ENCODE results near the gene IKZF5. TPM values are rescaled to one million over a fixed set of nuclear protein-coding genes. Genes with fewer than 3 reads are reported as not detected.

Gene IKZF5
- total RNA-seq, 2 donors from 2014 or later: 5.0 to 7.9 TPM

DNA sequence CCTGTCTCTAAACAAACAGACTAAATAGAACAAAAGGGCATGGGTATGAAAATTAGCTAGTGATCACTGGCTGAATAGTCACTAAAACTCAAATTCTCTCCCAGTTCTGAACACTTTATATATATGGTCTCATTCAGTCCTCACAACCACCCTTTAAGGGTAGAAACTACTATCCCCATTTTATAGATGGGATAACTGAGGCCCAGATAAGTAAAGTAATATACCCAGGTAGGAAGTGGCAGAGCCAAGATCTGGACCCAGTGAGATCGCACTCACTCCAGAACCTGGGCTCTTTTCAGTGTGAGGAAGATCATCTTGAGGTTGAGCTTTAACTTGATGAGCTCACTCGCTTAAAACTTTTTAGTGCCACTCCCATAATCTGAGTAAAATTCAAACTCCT, 23.9 kb downstream of the IKZF5 start:
- TF ChIP-seq, protein P1, sequence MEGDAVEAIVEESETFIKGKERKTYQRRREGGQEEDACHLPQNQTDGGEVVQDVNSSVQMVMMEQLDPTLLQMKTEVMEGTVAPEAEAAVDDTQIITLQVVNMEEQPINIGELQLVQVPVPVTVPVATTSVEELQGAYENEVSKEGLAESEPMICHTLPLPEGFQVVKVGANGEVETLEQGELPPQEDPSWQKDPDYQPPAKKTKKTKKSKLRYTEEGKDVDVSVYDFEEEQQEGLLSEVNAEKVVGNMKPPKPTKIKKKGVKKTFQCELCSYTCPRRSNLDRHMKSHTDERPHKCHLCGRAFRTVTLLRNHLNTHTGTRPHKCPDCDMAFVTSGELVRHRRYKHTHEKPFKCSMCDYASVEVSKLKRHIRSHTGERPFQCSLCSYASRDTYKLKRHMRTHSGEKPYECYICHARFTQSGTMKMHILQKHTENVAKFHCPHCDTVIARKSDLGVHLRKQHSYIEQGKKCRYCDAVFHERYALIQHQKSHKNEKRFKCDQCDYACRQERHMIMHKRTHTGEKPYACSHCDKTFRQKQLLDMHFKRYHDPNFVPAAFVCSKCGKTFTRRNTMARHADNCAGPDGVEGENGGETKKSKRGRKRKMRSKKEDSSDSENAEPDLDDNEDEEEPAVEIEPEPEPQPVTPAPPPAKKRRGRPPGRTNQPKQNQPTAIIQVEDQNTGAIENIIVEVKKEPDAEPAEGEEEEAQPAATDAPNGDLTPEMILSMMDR (IDR thresholded peaks at IDR 0.05): no peak
- H3K4me3 ChIP-seq: no peak overlapping the region
- no peak for DNase-seq (ENCODE audit: low spot score)
- no peaks in the 10 kb centered on the region for H3K36me3 ChIP-seq
- H3K9me3 ChIP-seq: no peaks in the 10 kb centered on the region
- H3K27ac ChIP-seq: no peak overlapping the region
- H3K27me3 ChIP-seq: no peaks in the 10 kb centered on the region
- H3K4me1 ChIP-seq: peaks cover 0 to 11% of the 10 kb centered on the region in 2 donors

DNA sequence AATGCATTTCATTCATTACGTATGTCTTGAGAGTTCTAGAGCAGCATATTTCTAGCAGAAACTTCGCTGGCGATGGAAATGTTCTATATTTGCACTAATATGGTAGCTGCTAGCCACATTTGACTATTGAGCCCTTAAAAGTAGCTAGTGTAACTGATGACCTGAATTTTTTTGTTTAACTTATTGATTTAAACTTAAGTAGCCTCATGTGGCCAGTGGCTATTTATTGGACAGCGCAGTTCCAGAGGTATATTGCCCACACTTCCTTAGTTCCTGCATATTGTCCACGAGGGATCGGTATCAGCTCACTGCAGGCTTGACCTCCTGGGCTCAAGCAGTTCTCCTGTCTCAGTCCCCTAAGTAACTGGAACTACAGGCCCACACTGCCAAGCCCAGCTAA, 24.7 kb downstream of the IKZF5 start:
- no peak for DNase-seq (ENCODE audit: low spot score)
- Histone ChIP-seq H3K4me1 (peaks cover 0 to 15% of the 10 kb centered on the region in 2 donors), H3K27ac (no peak overlapping the region), H3K9me3 (no peaks in the 10 kb centered on the region), H3K36me3 (no peaks in the 10 kb centered on the region), H3K4me3 (no peak overlapping the region), H3K27me3 (no peaks in the 10 kb centered on the region)
- TF ChIP-seq, protein P1 (IDR thresholded peaks at IDR 0.05): no peak

DNA sequence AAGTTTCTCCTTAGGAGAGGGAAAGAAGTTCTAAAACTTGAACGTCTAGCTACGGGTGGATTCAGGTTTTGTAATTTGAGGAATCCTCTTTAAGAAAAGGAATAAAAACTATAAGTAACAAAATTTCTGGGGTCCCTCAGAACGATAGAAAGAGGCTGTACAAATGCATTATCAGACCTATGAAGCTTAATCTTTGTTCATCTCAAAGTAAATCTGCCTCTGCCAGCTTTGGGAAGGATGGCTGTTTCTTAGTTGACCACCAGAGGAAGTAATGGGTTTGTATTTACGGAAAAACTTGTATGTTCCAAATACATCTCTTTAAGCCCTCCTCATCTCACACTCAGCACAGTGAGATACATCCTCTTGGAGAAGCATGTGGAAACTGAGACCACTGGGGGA, 27.5 kb downstream of the IKZF5 start:
- Histone ChIP-seq H3K4me1 (peaks cover 0 to 15% of the 10 kb centered on the region in 2 donors), H3K9me3 (no peaks in the 10 kb centered on the region), H3K27ac (peak overlapping the region in 1 of 2 donors; percentile 91), H3K4me3 (peak overlapping the region; percentile 61 to 81), H3K27me3 (no peaks in the 10 kb centered on the region), H3K36me3 (no peaks in the 10 kb centered on the region)
- DNase-seq (ENCODE audit: low spot score): no peak
- TF ChIP-seq, protein P1 (IDR thresholded peaks at IDR 0.05): peak in 1 of 2 donors; percentile 37

DNA sequence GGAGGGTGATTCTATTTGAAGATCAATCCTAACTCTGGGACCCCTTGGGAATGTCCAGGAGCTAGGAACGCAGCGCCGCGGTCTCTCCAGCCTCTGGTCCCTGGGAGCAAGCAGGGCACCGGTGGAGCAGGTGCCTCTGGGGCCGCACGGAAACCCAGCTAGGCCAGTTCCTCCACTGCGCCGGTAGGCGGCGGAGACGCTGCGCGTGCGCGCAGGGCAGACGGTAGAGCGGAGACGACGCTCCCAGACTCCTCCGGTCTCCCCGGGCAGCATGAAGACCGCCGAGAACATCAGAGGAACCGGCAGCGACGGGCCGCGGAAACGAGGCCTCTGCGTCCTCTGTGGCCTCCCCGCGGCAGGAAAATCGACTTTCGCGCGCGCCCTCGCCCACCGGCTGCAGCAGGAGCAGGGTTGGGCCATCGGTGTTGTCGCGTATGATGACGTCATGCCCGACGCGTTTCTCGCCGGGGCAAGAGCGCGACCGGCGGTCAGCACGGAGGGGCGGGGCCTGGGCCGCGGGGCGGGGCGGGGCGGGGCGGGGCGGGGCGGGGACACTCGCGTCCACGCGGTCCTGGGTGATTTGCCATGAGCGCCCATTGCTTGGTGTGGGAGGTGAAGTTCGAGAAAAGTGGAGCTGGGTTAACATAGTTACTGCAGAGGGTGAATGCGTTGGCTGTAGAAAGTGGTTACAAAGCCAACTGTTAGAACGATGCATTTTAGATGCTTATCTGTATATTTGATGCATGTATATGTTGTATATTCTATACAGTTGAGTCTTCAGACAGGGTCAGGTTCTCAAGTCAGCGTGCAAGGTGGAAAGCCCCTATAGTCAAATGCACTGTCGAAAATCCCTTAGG, 28.2 kb downstream of the IKZF5 start, which contains the start of gene PSTK:
Gene PSTK (plus strand): TSS at position 193 of the 857 bp plus-strand sequence. CDS start 79 bp downstream, at position 272.
- DNase-seq (ENCODE audit: low spot score): peak; percentile 87
- no peaks in the 10 kb centered on the region for H3K9me3 ChIP-seq
- peak within 1 kb of the TSS; percentile 91 to 96 for H3K27ac ChIP-seq
- H3K36me3 ChIP-seq: no peaks in the 10 kb centered on the region
- H3K4me3 ChIP-seq: peak within 1 kb of the TSS; percentile 61 to 81
- H3K27me3 ChIP-seq: no peaks in the 10 kb centered on the region
- peaks cover 0 to 15% of the 10 kb centered on the region in 2 donors for H3K4me1 ChIP-seq
- TF ChIP-seq, protein P1 (IDR thresholded peaks at IDR 0.05): peak; percentile 89 to 98

DNA sequence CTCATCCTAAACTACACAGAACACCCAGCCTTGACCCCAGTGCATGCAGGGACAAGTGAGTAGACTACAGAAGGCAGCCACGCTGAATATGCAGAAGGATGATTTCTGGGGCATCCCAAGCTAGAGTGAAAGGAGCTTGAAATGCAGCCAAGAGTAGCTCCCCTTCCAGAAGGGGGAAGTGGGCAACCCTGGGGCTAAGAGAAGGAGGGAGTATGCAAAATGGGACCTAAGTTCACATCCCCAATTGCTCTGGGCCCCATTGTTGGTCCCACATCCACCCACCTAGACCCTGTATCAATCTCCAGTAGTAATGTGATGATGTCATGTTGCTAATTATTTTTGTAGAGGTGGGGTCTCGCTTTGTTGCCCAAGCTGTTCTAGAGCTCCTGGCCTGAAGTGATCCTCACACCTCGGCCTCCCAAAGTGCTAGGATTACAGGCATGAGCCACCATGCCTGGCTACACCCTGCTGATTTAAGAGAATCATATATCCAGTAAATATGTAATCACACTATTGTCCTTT, 34.0 kb downstream of the IKZF5 start:
- no peak for DNase-seq (ENCODE audit: low spot score)
- TF ChIP-seq, protein P1 (IDR thresholded peaks at IDR 0.05): no peak

More for the DNA sequence above, 34.0 kb downstream of the IKZF5 start:
- Histone ChIP-seq H3K9me3 (no peaks in the 10 kb centered on the region), H3K27ac (no peak overlapping the region), H3K36me3 (no peaks in the 10 kb centered on the region), H3K27me3 (no peaks in the 10 kb centered on the region), H3K4me1 (peaks cover 0 to 3% of the 10 kb centered on the region in 2 donors), H3K4me3 (no peak overlapping the region)

All from right atrium auricular region (tissue), 2 donors.